Glutamatergic neuron (in vitro differentiated cells): ENCODE data around the gene MYO1B. TPM values are rescaled to one million over a fixed set of nuclear protein-coding genes. Genes with fewer than 3 reads are reported as not detected.

ENCODE experiments used
- DNase-seq: peaks from one replicate; pipeline ENCODE4 v3.0.0; 2022
- H3K27ac Mint-ChIP-seq: one replicate; pipeline ENCODE4 v1.8.0; 2020; ENCODE audit warnings: mild to moderate bottlenecking, mixed read lengths, inconsistent platforms; ENCODE audit not compliant: unreplicated experiment
- H3K27me3 Mint-ChIP-seq: one replicate; pipeline ENCODE4 v1.8.0; 2020; ENCODE audit warnings: mild to moderate bottlenecking, moderate library complexity, mixed read lengths, inconsistent platforms; ENCODE audit not compliant: unreplicated experiment
- H3K36me3 Mint-ChIP-seq: one replicate; pipeline ENCODE4 v1.8.0; 2020; ENCODE audit warnings: mild to moderate bottlenecking, mixed read lengths, inconsistent platforms; ENCODE audit not compliant: unreplicated experiment
- H3K4me1 Mint-ChIP-seq: one replicate; pipeline ENCODE4 v1.8.0; 2020; ENCODE audit warnings: mild to moderate bottlenecking, low read depth, mixed read lengths, inconsistent platforms; ENCODE audit not compliant: unreplicated experiment
- H3K4me3 Mint-ChIP-seq: one replicate; pipeline ENCODE4 v1.8.0; 2020; ENCODE audit warnings: mild to moderate bottlenecking, mixed read lengths, inconsistent platforms; ENCODE audit not compliant: unreplicated experiment
- H3K9me3 Mint-ChIP-seq: one replicate; pipeline ENCODE4 v1.8.0; 2020; ENCODE audit warnings: mild to moderate bottlenecking, moderate library complexity, mixed read lengths, inconsistent platforms; ENCODE audit not compliant: unreplicated experiment
- CTCF ChIP-seq: fragments of 200-600 bp; sonication (generic); IDR thresholded peaks from one replicate; pipeline ENCODE4 v1.5.0; 2021; ENCODE audit not compliant: partially characterized antibody, unreplicated experiment
- total RNA-seq: library from RNA; stranded (reverse); fragmentation: NEBNext Ultra II Directional; extraction: Animal tissue kit (Norgen Biotek cat#: 25700); gene quantifications from one replicate; pipeline ENCODE4 v1.2.1, GENCODE V29; 2021; ENCODE audit not compliant: unreplicated experiment

MYO1B gene
- total RNA-seq, 1 donor from 2014 or later: 129 TPM

DNA sequence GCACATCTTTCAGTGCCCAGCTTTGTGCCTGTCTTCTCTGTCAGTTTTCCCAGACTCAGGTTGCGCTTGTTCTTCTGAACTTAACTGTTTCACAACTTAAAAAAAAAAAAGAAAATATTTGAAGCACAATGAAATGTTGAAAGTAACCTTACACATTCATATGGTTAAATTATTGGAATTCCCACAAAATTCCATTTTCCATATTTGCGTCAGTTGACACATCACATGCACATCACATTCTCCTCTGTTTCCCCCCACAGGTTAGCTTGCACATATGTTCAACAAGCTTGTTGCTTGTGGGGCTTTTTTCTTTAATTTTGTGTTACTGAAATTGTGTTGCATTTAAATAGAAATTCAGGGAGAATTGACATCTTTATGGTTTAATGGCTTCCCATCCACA, 8.3 kb downstream of the MYO1B start:
- peaks cover 40% of the 10 kb centered on the region for H3K4me1 Mint-ChIP-seq
- TF ChIP-seq CTCF: no peak
- H3K27me3 Mint-ChIP-seq: peaks cover 2% of the 10 kb centered on the region
- H3K27ac Mint-ChIP-seq: no peak overlapping the region
- no peak overlapping the region for H3K4me3 Mint-ChIP-seq
- no peaks in the 10 kb centered on the region for H3K36me3 Mint-ChIP-seq
- H3K9me3 Mint-ChIP-seq: no peaks in the 10 kb centered on the region
- DNase-seq: no peak

DNA sequence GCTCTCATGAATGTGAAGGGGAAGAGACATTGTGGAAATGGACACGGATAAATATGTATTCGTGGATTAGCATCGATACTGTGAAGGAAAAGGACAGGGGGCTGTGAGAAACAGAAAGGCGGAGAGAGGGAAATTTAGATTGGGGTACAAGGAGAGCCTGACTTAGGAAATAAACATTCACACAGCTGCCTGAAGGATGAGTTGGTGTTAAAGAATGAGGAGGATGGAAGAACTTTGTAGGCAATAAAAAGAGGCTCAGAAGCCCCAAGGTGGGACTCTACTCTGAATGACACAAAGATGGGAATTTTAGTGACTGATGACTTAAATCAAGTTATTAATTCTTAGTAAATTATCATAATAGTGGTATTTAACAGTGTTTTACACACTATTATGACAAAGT, 10.1 kb downstream of the MYO1B start:
- Mint-ChIP-seq H3K4me3 (no peak overlapping the region), H3K4me1 (peaks cover 43% of the 10 kb centered on the region), H3K27me3 (peaks cover 2% of the 10 kb centered on the region), H3K9me3 (no peaks in the 10 kb centered on the region), H3K36me3 (no peaks in the 10 kb centered on the region), H3K27ac (peak overlapping the region; percentile 9)
- no peak for TF ChIP-seq CTCF
- no peak for DNase-seq

GRCh38 chr2:191255756-191256312, 10.6 kb downstream of the MYO1B start:
- peaks cover 2% of the 10 kb centered on the region for H3K27me3 Mint-ChIP-seq
- TF ChIP-seq CTCF: no peak
- H3K4me3 Mint-ChIP-seq: no peak overlapping the region
- DNase-seq: no peak
- peaks cover 40% of the 10 kb centered on the region for H3K4me1 Mint-ChIP-seq
- H3K36me3 Mint-ChIP-seq: no peaks in the 10 kb centered on the region
- no peak overlapping the region for H3K27ac Mint-ChIP-seq
- H3K9me3 Mint-ChIP-seq: no peaks in the 10 kb centered on the region

DNA sequence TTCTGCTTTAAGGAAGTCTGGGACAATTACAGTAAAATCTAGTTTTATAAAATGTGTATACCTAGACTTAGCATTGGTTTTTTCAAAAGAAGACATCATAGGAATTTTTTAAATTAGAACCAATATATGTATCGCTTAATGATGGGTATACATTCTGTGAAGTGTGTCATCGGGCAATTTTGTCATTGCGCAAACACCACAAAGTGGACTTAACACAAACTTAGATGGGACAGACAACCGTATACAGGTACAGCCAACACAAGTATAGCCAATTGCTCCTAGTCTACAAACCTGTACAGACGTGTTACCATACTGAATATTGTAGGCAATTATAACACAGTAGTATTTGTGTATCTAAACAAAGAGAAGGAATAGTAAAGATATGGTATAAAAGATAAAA, 12.7 kb downstream of the MYO1B start:
- no peak for TF ChIP-seq CTCF
- no peaks in the 10 kb centered on the region for H3K36me3 Mint-ChIP-seq

GRCh38 chr2:191258996-191259395, 13.8 kb downstream of the MYO1B start:
- H3K27me3 Mint-ChIP-seq: peaks cover 2% of the 10 kb centered on the region
- no peak for DNase-seq
- no peaks in the 10 kb centered on the region for H3K36me3 Mint-ChIP-seq
- no peak overlapping the region for H3K27ac Mint-ChIP-seq
- peaks cover 2% of the 10 kb centered on the region for H3K9me3 Mint-ChIP-seq
- no peak overlapping the region for H3K4me3 Mint-ChIP-seq
- H3K4me1 Mint-ChIP-seq: peaks cover 28% of the 10 kb centered on the region
- TF ChIP-seq CTCF: no peak

More for the DNA sequence above, 12.7 kb downstream of the MYO1B start:
- DNase-seq: no peak
- Mint-ChIP-seq H3K27ac (no peak overlapping the region), H3K9me3 (peaks cover 2% of the 10 kb centered on the region), H3K4me3 (no peak overlapping the region), H3K27me3 (peaks cover 2% of the 10 kb centered on the region), H3K4me1 (peaks cover 33% of the 10 kb centered on the region)
